ENCODE data around the gene PCDHGA1. TPM values are rescaled to one million over a fixed set of nuclear protein-coding genes. Genes with fewer than 3 reads are reported as not detected.

The PCDHGA1 gene
- total and polyA plus RNA-seq, 2 of the 4 experiments (the other 2 are of a cell fraction) = 0.90 to 0.92 TPM

DNA sequence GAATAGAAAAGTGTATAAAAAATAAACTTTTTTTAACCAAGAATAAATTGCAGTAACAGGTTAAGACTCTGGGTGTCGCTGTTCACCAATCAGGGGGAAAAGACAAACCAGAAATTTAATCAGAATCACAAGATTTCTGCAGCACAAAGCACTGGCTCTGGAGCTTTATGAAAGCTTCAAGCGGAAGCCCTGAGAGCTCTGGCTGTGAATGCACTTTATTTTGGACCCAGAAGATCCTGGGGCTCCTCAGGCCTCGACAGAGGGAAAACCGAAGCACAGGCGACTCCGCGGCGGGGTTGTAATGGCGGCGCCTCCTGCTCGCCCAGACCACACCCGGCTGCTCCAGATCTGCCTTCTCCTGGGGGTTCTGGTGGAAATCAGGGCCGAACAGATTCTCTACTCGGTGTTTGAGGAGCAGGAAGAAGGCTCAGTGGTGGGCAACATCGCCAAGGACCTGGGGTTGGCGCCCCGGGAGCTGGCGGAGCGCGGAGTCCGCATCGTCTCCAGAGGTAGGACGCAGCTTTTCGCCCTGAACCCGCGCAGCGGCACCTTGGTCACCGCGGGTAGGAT, 24.7 kb downstream of the PCDHGA1 start, which contains the start of gene PCDHGA4:
TSS of gene PCDHGA4 (plus strand) at position 122 of the 570 bp plus-strand sequence. CDS start at position 209, 87 bp downstream.
- POLR2A ChIA-PET (ENCODE audit: unreplicated experiment) = no interaction called here
- ATAC-seq (ENCODE audit: low read depth) (no peak; the same call in 1 of the 2 replicates), DNase-seq (peak; percentile 28)
- no peak within 1 kb of the TSS for H2AK5ac ChIP-seq (ENCODE audit: low read depth, low read length)
- H3K9me1 ChIP-seq (ENCODE audit: insufficient read depth, low read length) = no peaks in the 10 kb centered on the region
- 0 out of 2 replicates have a peak within 1 kb of the TSS, but pooled peaks have one; percentile 19 for H3K9ac ChIP-seq (ENCODE audit: low read depth, low read length)
- H3K56ac ChIP-seq (ENCODE audit: extremely low read depth, insufficient read depth, low read length) = no peak within 1 kb of the TSS
- no peak within 1 kb of the TSS for H2BK15ac ChIP-seq (ENCODE audit: low read depth, low read length)
- peak within 1 kb of the TSS; percentile 87; the same call in 1 of the 2 replicates for H4K5ac ChIP-seq (ENCODE audit: low read depth, low read length)
- H3K4me1 ChIP-seq (ENCODE audit: control insufficient read depth, insufficient read depth, low read length) = no peaks in the 10 kb centered on the region
- H2BK5ac ChIP-seq (ENCODE audit: low read depth, low read length, poor library complexity, severe bottlenecking) = no peak within 1 kb of the TSS
- H4K8ac ChIP-seq (ENCODE audit: low read depth in 2 of 2, low read length in 2 of 2) = no peak within 1 kb of the TSS
- in situ Hi-C loops (cut with MboI; ENCODE audit: low sequenced_read_pairs) = no loop called here
- no peaks in the 10 kb centered on the region for H4K20me1 ChIP-seq (ENCODE audit: insufficient read depth, low read length)
- H3K9me3 ChIP-seq (ENCODE audit: control insufficient read depth, insufficient read depth, low read length) = peaks cover 55% of the 10 kb centered on the region
- H4K91ac ChIP-seq (ENCODE audit: insufficient read depth, low read depth, low read length) = no peak within 1 kb of the TSS
- CTCF ChIA-PET = no interaction called here
- peak within 1 kb of the TSS; percentile 76 for H3K4me3 ChIP-seq (ENCODE audit: insufficient read depth, low read depth, low read length)
- no peak within 1 kb of the TSS for H3K27ac ChIP-seq (ENCODE audit: insufficient read depth, low read length)
- BruUV-seq (replicated peaks) = no TSS peak
- H3K79me1 ChIP-seq (ENCODE audit: low read depth in 1 of 2, low read length in 2 of 2) = no peaks in the 10 kb centered on the region
- H2BK20ac ChIP-seq (ENCODE audit: low read depth, low read length) = no peak within 1 kb of the TSS
- H3K4ac ChIP-seq (ENCODE audit: low read depth, low read length) = no peak within 1 kb of the TSS
- 17% methylated on average over 10 of the region's 29 CpGs; no CpG with 5 or more reads in 1 of the 2 experiments for WGBS, 2 experiments (ENCODE audit: extremely low coverage in 2 of 2, insufficient read length in 1 of 2)
- H3K36me3 ChIP-seq (ENCODE audit: control insufficient read depth, insufficient read depth, low read length) = peaks cover 5% of the 10 kb centered on the region; the same call in 1 of the 2 replicates
- H3K4me2 ChIP-seq (ENCODE audit: low read depth, low read length) = peak within 1 kb of the TSS; percentile 85
- dilution Hi-C loops (cut with HindIII; ENCODE audit: low sequenced_read_pairs, unreplicated experiment) = no loop called here
- H2AK9ac ChIP-seq (replicated peaks; ENCODE audit: low read depth, low read length, poor library complexity) = no peak within 1 kb of the TSS
- H3K18ac ChIP-seq (ENCODE audit: low read depth, low read length) = peak within 1 kb of the TSS; percentile 13; the same call in 1 of the 2 replicates
- no peaks in the 10 kb centered on the region for H3K27me3 ChIP-seq (ENCODE audit: control insufficient read depth, insufficient read depth, low read length)
- H3K14ac ChIP-seq (replicated peaks; ENCODE audit: low read depth, low read length) = no peak within 1 kb of the TSS
- peak within 1 kb of the TSS; percentile 82 for H2AFZ ChIP-seq (replicated peaks; ENCODE audit: low read length, poor library complexity)
- no peak within 1 kb of the TSS for H3K23ac ChIP-seq (ENCODE audit: low read depth, low read length)
- TF ChIP-seq POLR2A (IDR thresholded peaks at IDR 0.05; ENCODE audit: low read depth, low read length) = no peak
- TF ChIP-seq RAD21 (IDR thresholded peaks at IDR 0.05; ENCODE audit: low read length) = peak; percentile 36
- TF ChIP-seq, protein P1, sequence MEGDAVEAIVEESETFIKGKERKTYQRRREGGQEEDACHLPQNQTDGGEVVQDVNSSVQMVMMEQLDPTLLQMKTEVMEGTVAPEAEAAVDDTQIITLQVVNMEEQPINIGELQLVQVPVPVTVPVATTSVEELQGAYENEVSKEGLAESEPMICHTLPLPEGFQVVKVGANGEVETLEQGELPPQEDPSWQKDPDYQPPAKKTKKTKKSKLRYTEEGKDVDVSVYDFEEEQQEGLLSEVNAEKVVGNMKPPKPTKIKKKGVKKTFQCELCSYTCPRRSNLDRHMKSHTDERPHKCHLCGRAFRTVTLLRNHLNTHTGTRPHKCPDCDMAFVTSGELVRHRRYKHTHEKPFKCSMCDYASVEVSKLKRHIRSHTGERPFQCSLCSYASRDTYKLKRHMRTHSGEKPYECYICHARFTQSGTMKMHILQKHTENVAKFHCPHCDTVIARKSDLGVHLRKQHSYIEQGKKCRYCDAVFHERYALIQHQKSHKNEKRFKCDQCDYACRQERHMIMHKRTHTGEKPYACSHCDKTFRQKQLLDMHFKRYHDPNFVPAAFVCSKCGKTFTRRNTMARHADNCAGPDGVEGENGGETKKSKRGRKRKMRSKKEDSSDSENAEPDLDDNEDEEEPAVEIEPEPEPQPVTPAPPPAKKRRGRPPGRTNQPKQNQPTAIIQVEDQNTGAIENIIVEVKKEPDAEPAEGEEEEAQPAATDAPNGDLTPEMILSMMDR (conservative IDR thresholded peaks at IDR 0.05; ENCODE audit: low read depth, low read length) = peak; percentile 63
- intact Hi-C loops (cut with micrococcal nuclease) = no loop called here
- no peak within 1 kb of the TSS for H2BK120ac ChIP-seq (ENCODE audit: low read depth, low read length)
